GM12878 (cell line): ENCODE results near the gene KCTD16. TPM values are rescaled to one million over a fixed set of nuclear protein-coding genes. Genes with fewer than 3 reads are reported as not detected.

ENCODE experiments used
- ATAC-seq: fragments of 200-7000 bp; cut with Tn5 transposase; 3 replicates; pipeline ENCODE4 v1.9.1; 2020; ENCODE audit warnings: mild to moderate bottlenecking, moderate library complexity
- BruUV-seq: library from RNA; stranded (reverse); fragments of 400-500 nt; replicated peaks from 2 replicates; lab custom pipeline; 2021; lab: Mats Ljungman, UMichigan
- CTCF ChIA-PET: fragments of 300-600 bp; sonication (Branson Sonifier 250); formaldehyde crosslinking; extraction: SDS; loops from one replicate; lab custom pipeline; 2021; ENCODE audit warnings: inconsistent platforms; lab: Yijun Ruan, JAX
- POLR2A ChIA-PET: fragments of 350-600 bp; formaldehyde crosslinking; extraction: SDS; loops from one replicate; lab custom pipeline; 2021; ENCODE audit warnings: inconsistent platforms; lab: Charles Lee
- RAD21 ChIA-PET: fragments of 300-600 bp; sonication (Branson Sonifier 250); formaldehyde crosslinking; loops from one replicate; lab custom pipeline; 2023; ENCODE audit warnings: antibody characterized with exemption; ENCODE audit not compliant: unreplicated experiment; lab: Charles Lee
- SMC1A ChIA-PET: fragments of 300-600 bp; sonication (Branson Sonifier 250); formaldehyde crosslinking; loops from one replicate; lab custom pipeline; 2023; ENCODE audit not compliant: unreplicated experiment, uncharacterized antibody; lab: Charles Lee
- DNase-seq: peaks from one replicate; pipeline ENCODE4 v3.0.0-alpha.2; 2011; ENCODE audit warnings: low read depth, low spot score
- FAIRE-seq: peaks from 3 replicates; lab custom pipeline; 2011; peaks lifted over from hg19 to GRCh38; lab: Jason Lieb, UNC
- H2AFZ ChIP-seq: 2 replicates; pipeline ENCODE4 v1.6.0; 2011; ENCODE audit warnings: low read depth, low read length, control low read depth; ENCODE audit not compliant: control insufficient read depth
- H3K27ac ChIP-seq: 2 replicates; pipeline ENCODE4 v1.5.1; 2011; ENCODE audit warnings: control low read depth; ENCODE audit not compliant: control insufficient read depth, insufficient read depth
- H3K27me3 ChIP-seq, 2 experiments: replicated peaks in 1 of 2; 2 replicates each; pipeline versions ENCODE4 v1.6.0 to v1.6.1; 2011; ENCODE audit warnings: low read length in 1 of 2; ENCODE audit not compliant: control insufficient read depth in 2 of 2, insufficient read depth in 2 of 2
- H3K36me3 ChIP-seq, 2 experiments: 2 replicates each; pipeline ENCODE4 v1.5.1; 2011; ENCODE audit warnings: low read length in 1 of 2; ENCODE audit not compliant: control insufficient read depth in 2 of 2, insufficient read depth in 2 of 2
- H3K4me1 ChIP-seq: 2 replicates; pipeline ENCODE4 v1.6.1; 2011; ENCODE audit warnings: mild to moderate bottlenecking, low read length, moderate library complexity, mixed read lengths; ENCODE audit not compliant: control insufficient read depth, insufficient read depth
- H3K4me2 ChIP-seq: 2 replicates; pipeline ENCODE4 v1.6.0; 2011; ENCODE audit warnings: control low read depth; ENCODE audit not compliant: control insufficient read depth, insufficient read depth
- H3K4me3 ChIP-seq: fragments of 200-600 bp; sonication (generic); 2 replicates; pipeline ENCODE4 v1.5.1; 2016
- H3K79me2 ChIP-seq: 2 replicates; pipeline ENCODE4 v1.6.0; 2011; ENCODE audit warnings: low read length; ENCODE audit not compliant: control insufficient read depth, insufficient read depth
- H3K9ac ChIP-seq: 2 replicates; pipeline ENCODE4 v1.8.0; 2011; ENCODE audit warnings: low read length, control low read depth, mixed read lengths; ENCODE audit not compliant: control insufficient read depth, insufficient read depth
- H3K9me3 ChIP-seq: replicated peaks from 3 replicates; pipeline ENCODE4 v1.5.1; 2011; ENCODE audit warnings: mild to moderate bottlenecking, low read length; ENCODE audit not compliant: control insufficient read depth, insufficient read depth
- H4K20me1 ChIP-seq: 2 replicates; pipeline ENCODE4 v1.6.0; 2011; ENCODE audit not compliant: control insufficient read depth, insufficient read depth
- CBFB ChIP-seq: IDR thresholded peaks from 2 replicates; pipeline ENCODE4 v1.6.1; 2016; ENCODE audit warnings: antibody characterized with exemption, low read depth
- ESRRA ChIP-seq: IDR thresholded peaks from 2 replicates; pipeline ENCODE4 v1.6.1; 2012; ENCODE audit warnings: mild to moderate bottlenecking, low read length, improper control_type of control experiment
- ETV6 ChIP-seq, 2 experiments: fragments of 450-650 bp in 1 of 2; IDR thresholded peaks in 1 of 2; conservative IDR thresholded peaks in 1 of 2; 2 replicates each; pipeline ENCODE4 v1.6.1; 2014; ENCODE audit warnings: antibody characterized with exemption in 1 of 2, borderline replicate concordance in 1 of 2, low read depth in 1 of 2, mild to moderate bottlenecking in 1 of 2, moderate library complexity in 1 of 2
- KLF5 ChIP-seq: fragments of 450-650 bp; IDR thresholded peaks from 2 replicates; pipeline ENCODE4 v1.6.1; 2014; ENCODE audit warnings: mild to moderate bottlenecking; ENCODE audit not compliant: partially characterized antibody
- POLR2AphosphoS2 ChIP-seq: IDR thresholded peaks from 2 replicates; pipeline ENCODE4 v1.6.1; 2011; ENCODE audit warnings: low read depth, mild to moderate bottlenecking, low read length, improper control_type of control experiment, moderate library complexity
- SIN3A ChIP-seq: IDR thresholded peaks from 2 replicates; pipeline ENCODE4 v1.6.1; 2012; ENCODE audit warnings: low read depth, low read length, improper control_type of control experiment
- SREBF1 ChIP-seq: IDR thresholded peaks from 2 replicates; pipeline ENCODE4 v1.6.1; 2012; ENCODE audit warnings: mild to moderate bottlenecking, low read length
- TCF12 ChIP-seq: IDR thresholded peaks from 2 replicates; pipeline ENCODE4 v1.6.1; 2011; ENCODE audit warnings: low read depth, mild to moderate bottlenecking, low read length
- TCF3 ChIP-seq: IDR thresholded peaks from 2 replicates; pipeline ENCODE4 v1.6.1; 2012; ENCODE audit warnings: low read depth, mild to moderate bottlenecking, low read length, borderline replicate concordance; ENCODE audit not compliant: insufficient read depth
- WGBS: methylation state at CpG from one replicate; pipeline ENCODE4 v1.1.6; 2016; ENCODE audit warnings: low lambda C conversion rate; ENCODE audit not compliant: insufficient replicate concordance, insufficient coverage; ENCODE audit errors: missing lambda C conversion rate; 5-methylcytosine and 5-hydroxymethylcytosine counted together
- in situ Hi-C: fragments of 300-500 bp; cut with MboI; formaldehyde crosslinking; loops from 9 replicates; pipeline ENCODE4 v1.14.3; 2018; ENCODE audit warnings: mixed read lengths
- intact Hi-C: fragments of 100-400 bp; cut with micrococcal nuclease; formaldehyde crosslinking; loops from one replicate; pipeline ENCODE4 v1.14.2; 2022; ENCODE audit not compliant: unreplicated experiment
- polyA plus RNA-seq, 11 experiments: library from polyadenylated mRNA; depleted of rRNA in 4 of 11; unstranded in 6 of 11; stranded (reverse) in 5 of 11; fragments of >200 nt; fragmentation: Nextera tagmentation in 4 of 11; fragmentation: Illumina TruSeq in 1 of 11; extraction: Ambion mirVana in 4 of 11; extraction: Trizol in 1 of 11; gene quantifications; 1 replicate in 1 of 11; 2 replicates in 10 of 11; pipeline versions ENCODE4 v1.2.1 to v1.2.3, GENCODE V29; 2011 to 2016; ENCODE audit warnings: inconsistent platforms in 2 of 11, missing spikeins in 2 of 11, low read depth in 1 of 11
- total RNA-seq, 4 experiments: library from RNA; depleted of rRNA in 3 of 4; stranded (reverse); fragments of >200 nt in 3 of 4; fragmentation: Illumina TruSeq in 1 of 4; extraction: Trizol in 1 of 4; gene quantifications; 2 replicates each; pipeline versions ENCODE4 v1.2.1 to v1.2.3, GENCODE V29; 2013 to 2021
- TF ChIP-seq, protein P1 (sequence below): IDR thresholded peaks from 2 replicates; pipeline ENCODE4 v1.6.1; 2012; ENCODE audit warnings: low read depth, low read length, improper control_type of control experiment
- TF ChIP-seq, protein P2 (sequence below): fragments of 450-650 bp; IDR thresholded peaks from 2 replicates; pipeline ENCODE4 v1.6.1; 2016; ENCODE audit warnings: mild to moderate bottlenecking, moderate library complexity, borderline replicate concordance
- TF ChIP-seq, protein P3 (sequence below): fragments of 450-650 bp; formaldehyde crosslinking; IDR thresholded peaks from 2 replicates; pipeline ENCODE4 v1.4.0; 2020; ENCODE audit warnings: mild to moderate bottlenecking, moderate library complexity

Gene KCTD16
- total and polyA plus RNA-seq, 10 of the 15 experiments (the other 5 are each of a cell fraction or from before 2014, with no cell fraction given) = 0.03 to 0.10 (median 0.06) TPM; not detected in 3

DNA sequence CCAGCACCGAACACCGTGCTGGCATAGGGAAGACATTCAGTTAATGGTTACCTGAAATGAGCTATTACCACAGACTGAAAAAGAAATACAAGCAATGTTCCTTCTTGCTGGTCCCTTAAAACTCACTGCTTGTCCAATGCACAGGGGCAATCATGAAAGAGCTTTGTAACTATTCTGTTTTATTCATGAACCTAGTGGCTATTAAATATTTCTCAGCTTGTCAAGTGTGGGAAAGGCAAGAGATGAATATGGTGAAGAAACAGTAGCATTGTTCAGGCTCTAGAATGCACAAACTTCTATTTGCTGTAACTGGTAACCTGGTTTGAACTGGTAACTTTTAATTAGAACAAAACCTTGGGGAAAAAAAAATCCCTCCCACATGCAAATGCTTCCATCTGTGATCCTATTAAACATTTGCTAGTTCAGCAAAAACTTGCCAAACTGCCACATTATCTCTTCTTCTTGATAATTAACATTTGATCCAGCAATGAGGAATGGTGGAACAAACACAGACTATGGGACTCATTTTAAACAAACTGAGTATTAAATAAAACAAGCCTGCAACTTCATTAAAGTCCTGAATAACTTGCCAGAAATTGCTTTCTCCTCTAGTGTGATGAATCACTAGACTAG is 36.4 kb upstream of the KCTD16 start:
- WGBS = 47% methylated on average over 2 of the region's 2 CpGs
- Histone ChIP-seq H4K20me1 (no peaks in the 10 kb centered on the region), H3K79me2 (no peaks in the 10 kb centered on the region), H3K4me3 (no peak overlapping the region), H3K4me2 (no peak overlapping the region), H3K4me1 (no peaks in the 10 kb centered on the region), H3K27me3 (no peaks in the 10 kb centered on the region), H3K27ac (no peak overlapping the region), H2AFZ (no peak overlapping the region), H3K9me3 (no peaks in the 10 kb centered on the region; the same call in 2 of the 3 replicates), H3K36me3 (no peaks in the 10 kb centered on the region), H3K9ac (no peak overlapping the region)
- no peak for ATAC-seq
- CTCF ChIA-PET = interaction anchor here (0.7 to 1.3 kb wide), 2 partner anchors 8 to 14 kb away, joined by 3 read pairs; no protein-coding TSS in a partner anchor
- BruUV-seq = no TSS peak
- intact Hi-C loops (no loop called here), in situ Hi-C loops (no loop called here)
- RAD21 ChIA-PET = interaction anchor here (0.7 kb wide), 1 partner anchor 8 kb away, joined by 3 read pairs; no protein-coding TSS in a partner anchor
- no peak for DNase-seq
- POLR2A ChIA-PET = no interaction called here
- SMC1A ChIA-PET = interaction anchor here (1.7 to 3.2 kb wide), 3 partner anchors 13 to 54 kb away, joined by 4 to 14 read pairs (median 5); no protein-coding TSS in a partner anchor
- no peak for FAIRE-seq
- no peak for TF ChIP-seq TCF3
- TF ChIP-seq KLF5 = no peak
- TF ChIP-seq, protein P1, sequence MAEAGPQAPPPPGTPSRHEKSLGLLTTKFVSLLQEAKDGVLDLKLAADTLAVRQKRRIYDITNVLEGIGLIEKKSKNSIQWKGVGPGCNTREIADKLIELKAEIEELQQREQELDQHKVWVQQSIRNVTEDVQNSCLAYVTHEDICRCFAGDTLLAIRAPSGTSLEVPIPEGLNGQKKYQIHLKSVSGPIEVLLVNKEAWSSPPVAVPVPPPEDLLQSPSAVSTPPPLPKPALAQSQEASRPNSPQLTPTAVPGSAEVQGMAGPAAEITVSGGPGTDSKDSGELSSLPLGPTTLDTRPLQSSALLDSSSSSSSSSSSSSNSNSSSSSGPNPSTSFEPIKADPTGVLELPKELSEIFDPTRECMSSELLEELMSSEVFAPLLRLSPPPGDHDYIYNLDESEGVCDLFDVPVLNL = no peak
- no peak for TF ChIP-seq TCF12
- TF ChIP-seq POLR2AphosphoS2 = no peak
- TF ChIP-seq CBFB = no peak
- TF ChIP-seq, protein P2, sequence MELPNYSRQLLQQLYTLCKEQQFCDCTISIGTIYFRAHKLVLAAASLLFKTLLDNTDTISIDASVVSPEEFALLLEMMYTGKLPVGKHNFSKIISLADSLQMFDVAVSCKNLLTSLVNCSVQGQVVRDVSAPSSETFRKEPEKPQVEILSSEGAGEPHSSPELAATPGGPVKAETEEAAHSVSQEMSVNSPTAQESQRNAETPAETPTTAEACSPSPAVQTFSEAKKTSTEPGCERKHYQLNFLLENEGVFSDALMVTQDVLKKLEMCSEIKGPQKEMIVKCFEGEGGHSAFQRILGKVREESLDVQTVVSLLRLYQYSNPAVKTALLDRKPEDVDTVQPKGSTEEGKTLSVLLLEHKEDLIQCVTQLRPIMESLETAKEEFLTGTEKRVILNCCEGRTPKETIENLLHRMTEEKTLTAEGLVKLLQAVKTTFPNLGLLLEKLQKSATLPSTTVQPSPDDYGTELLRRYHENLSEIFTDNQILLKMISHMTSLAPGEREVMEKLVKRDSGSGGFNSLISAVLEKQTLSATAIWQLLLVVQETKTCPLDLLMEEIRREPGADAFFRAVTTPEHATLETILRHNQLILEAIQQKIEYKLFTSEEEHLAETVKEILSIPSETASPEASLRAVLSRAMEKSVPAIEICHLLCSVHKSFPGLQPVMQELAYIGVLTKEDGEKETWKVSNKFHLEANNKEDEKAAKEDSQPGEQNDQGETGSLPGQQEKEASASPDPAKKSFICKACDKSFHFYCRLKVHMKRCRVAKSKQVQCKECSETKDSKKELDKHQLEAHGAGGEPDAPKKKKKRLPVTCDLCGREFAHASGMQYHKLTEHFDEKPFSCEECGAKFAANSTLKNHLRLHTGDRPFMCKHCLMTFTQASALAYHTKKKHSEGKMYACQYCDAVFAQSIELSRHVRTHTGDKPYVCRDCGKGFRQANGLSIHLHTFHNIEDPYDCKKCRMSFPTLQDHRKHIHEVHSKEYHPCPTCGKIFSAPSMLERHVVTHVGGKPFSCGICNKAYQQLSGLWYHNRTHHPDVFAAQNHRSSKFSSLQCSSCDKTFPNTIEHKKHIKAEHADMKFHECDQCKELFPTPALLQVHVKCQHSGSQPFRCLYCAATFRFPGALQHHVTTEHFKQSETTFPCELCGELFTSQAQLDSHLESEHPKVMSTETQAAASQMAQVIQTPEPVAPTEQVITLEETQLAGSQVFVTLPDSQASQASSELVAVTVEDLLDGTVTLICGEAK = no peak
- TF ChIP-seq ETV6 (conservative IDR thresholded peaks at IDR 0.05 in 1 of 2, IDR thresholded peaks at IDR 0.05 in 1 of 2; ENCODE audit: borderline replicate concordance in 1 of 2, low read depth in 1 of 2) = no peak
- TF ChIP-seq, protein P3, sequence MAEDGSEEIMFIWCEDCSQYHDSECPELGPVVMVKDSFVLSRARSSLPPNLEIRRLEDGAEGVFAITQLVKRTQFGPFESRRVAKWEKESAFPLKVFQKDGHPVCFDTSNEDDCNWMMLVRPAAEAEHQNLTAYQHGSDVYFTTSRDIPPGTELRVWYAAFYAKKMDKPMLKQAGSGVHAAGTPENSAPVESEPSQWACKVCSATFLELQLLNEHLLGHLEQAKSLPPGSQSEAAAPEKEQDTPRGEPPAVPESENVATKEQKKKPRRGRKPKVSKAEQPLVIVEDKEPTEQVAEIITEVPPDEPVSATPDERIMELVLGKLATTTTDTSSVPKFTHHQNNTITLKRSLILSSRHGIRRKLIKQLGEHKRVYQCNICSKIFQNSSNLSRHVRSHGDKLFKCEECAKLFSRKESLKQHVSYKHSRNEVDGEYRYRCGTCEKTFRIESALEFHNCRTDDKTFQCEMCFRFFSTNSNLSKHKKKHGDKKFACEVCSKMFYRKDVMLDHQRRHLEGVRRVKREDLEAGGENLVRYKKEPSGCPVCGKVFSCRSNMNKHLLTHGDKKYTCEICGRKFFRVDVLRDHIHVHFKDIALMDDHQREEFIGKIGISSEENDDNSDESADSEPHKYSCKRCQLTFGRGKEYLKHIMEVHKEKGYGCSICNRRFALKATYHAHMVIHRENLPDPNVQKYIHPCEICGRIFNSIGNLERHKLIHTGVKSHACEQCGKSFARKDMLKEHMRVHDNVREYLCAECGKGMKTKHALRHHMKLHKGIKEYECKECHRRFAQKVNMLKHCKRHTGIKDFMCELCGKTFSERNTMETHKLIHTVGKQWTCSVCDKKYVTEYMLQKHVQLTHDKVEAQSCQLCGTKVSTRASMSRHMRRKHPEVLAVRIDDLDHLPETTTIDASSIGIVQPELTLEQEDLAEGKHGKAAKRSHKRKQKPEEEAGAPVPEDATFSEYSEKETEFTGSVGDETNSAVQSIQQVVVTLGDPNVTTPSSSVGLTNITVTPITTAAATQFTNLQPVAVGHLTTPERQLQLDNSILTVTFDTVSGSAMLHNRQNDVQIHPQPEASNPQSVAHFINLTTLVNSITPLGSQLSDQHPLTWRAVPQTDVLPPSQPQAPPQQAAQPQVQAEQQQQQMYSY (CRISPR knock-in tag) = no peak
- no peak for TF ChIP-seq ESRRA
- no peak for TF ChIP-seq SREBF1
- TF ChIP-seq SIN3A = no peak
